ENCODE data around the gene NR1D1.

Gene NR1D1

GRCh38 chr17:40111221-40112128 lies 11.1 kb upstream of the NR1D1 start:
- no peak for DNase-seq (ENCODE audit: low read depth in 2 of 2, low spot score in 1 of 2)

GRCh38 chr17:40110026-40110845 lies 9.8 kb upstream of the NR1D1 start:
- DNase-seq (ENCODE audit: low read depth in 2 of 2, low spot score in 1 of 2): no peak

GRCh38 chr17:40108970-40109824 lies 8.8 kb upstream of the NR1D1 start:
- no peak for DNase-seq (ENCODE audit: low read depth in 2 of 2, low spot score in 1 of 2)

- DNase-seq (ENCODE audit: low read depth in 2 of 2, low spot score in 1 of 2): no peak
Measured at GRCh38 chr17:40107522-40108174, 7.3 kb upstream of the NR1D1 start.

GRCh38 chr17:40106760-40107521 lies 6.6 kb upstream of the NR1D1 start:
- DNase-seq (ENCODE audit: low read depth in 2 of 2, low spot score in 1 of 2): no peak

- DNase-seq (ENCODE audit: low read depth in 2 of 2, low spot score in 1 of 2): no peak
Measured at GRCh38 chr17:40105861-40106759, 5.7 kb upstream of the NR1D1 start.

GRCh38 chr17:40104594-40105486 lies 4.5 kb upstream of the NR1D1 start:
- no peak for DNase-seq (ENCODE audit: low read depth in 2 of 2, low spot score in 1 of 2)

- DNase-seq (ENCODE audit: low read depth in 2 of 2, low spot score in 1 of 2): no peak
Measured at GRCh38 chr17:40103688-40104087, 3.3 kb upstream of the NR1D1 start.

- DNase-seq (ENCODE audit: low read depth in 2 of 2, low spot score in 1 of 2): no peak
Measured at GRCh38 chr17:40103071-40103661, 2.8 kb upstream of the NR1D1 start.

- no peak for DNase-seq (ENCODE audit: low read depth in 2 of 2, low spot score in 1 of 2)
Measured at GRCh38 chr17:40101367-40102210, 1.2 kb upstream of the NR1D1 start.

- DNase-seq (ENCODE audit: low read depth in 2 of 2, low spot score in 1 of 2): peak; percentile 71 to 79
Measured at GRCh38 chr17:40100669-40101366, 429 bp upstream of the NR1D1 start.

- DNase-seq (ENCODE audit: low read depth in 2 of 2, low spot score in 1 of 2): no peak
Measured at GRCh38 chr17:40099619-40100418, 570 bp downstream of the NR1D1 start.

- peak; percentile 98 for DNase-seq (ENCODE audit: low read depth in 2 of 2, low spot score in 1 of 2)
Measured at GRCh38 chr17:40098846-40099618, 1.4 kb downstream of the NR1D1 start.

All from stimulated activated CD8-positive, alpha-beta memory T cell treated with anti-CD3 and anti-CD28 coated beads, Interleukin-4, amount 100 ng/mL, for 1 hour (primary cell).